ENCODE data around the gene ACAP1.
A peak's percentile ranks its signal among the peaks of the same experiment; 100 is the strongest.

ACAP1 gene

DNA sequence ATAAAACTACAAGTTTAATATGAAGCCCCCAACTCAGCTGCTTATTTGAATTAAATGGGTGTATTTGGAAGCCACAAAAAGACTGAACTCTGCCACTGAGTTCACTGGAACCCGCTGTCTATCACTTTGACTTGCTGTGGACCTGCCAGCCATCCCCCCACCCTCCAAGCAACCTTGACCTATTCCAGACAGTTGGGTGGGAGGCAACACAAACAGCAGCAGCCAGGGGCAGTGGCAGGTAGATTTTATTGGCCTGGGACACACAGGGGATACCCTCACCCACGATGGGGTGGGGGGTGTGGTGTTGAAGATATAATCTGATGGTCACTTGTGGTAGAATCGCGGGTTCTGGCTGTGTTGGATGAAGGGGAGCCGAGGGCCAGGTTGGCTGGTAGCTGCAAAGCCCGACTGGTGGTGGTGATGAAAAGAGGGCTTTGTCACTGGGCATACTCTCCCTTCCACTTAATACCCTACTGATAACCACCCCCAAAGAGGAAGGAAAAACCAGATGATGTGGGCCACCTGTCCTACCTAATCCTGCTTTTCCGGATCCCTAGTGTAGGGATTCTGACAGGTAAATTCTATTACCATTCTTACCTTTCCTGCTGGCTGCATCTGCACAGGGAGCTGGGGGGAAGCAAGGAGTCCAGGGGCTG lies 23.8 kb upstream of the ACAP1 start:
- ChIA-PET POLR2A (interaction anchor here (0.8 to 6.4 kb wide), 6 partner anchors 15 to 71 kb away, joined by 3 to 56 read pairs (median 4); partner anchors contain the start of gene NEURL4), CTCF (interaction anchor here (1.2 to 1.4 kb wide), 2 partner anchors 12 to 248 kb away, joined by 3 to 5 read pairs; no protein-coding TSS in a partner anchor)
- DNase-seq (ENCODE audit: extremely low spot score): no peak
- TF ChIP-seq ARNT (IDR thresholded peaks at IDR 0.05): no peak

DNA sequence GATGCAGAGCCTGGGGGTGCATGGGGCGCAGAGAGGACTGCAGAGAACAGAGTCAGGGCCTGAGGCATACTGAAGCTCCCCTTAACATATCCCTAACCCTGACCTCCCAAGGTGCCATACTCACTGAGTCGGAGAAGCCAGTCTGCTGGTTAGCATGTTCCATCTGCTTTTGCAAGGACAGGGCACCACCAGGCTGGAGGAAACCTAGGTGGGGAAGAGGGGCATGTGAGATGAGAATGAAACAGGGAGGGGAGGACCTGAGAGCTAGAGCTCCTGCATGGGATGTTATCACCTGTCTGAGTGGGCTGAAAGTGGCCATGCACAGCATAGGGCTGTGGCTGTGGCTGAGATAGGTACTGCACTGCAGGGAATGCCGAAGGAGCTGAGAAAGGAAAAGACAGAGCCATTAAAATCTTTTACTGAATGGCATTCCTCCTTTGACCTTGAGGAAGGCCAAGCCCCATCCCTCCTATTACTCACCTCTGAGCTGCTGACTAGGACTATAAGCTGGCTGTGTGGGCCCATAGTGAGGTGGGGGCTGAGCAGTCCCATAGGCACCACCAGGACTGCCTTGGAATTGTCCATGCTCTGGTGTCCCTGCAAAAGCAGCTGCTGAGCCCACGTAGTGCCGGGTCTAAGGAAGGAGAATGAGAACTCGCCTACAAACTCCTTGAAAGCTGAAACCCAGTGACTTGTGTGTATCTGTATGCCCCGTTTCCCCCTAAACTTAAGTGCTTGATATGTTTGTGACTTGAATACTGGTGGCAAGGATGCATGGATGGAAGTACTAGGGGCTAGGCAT lies 23.0 kb upstream of the ACAP1 start:
- CTCF ChIA-PET: interaction anchor here (1.2 to 1.4 kb wide), 3 partner anchors 12 to 247 kb away, joined by 3 to 5 read pairs (median 3); partner anchors contain the start of gene NEURL4
- TF ChIP-seq BHLHE40 (IDR thresholded peaks at IDR 0.05; ENCODE audit: borderline replicate concordance) (no peak; the same call in 1 of the 2 replicates), TARDBP (IDR thresholded peaks at IDR 0.05) (no peak), LEF1 (IDR thresholded peaks at IDR 0.05; ENCODE audit: borderline replicate concordance) (no peak), HDGF (IDR thresholded peaks at IDR 0.05; ENCODE audit: borderline replicate concordance) (no peak)
- POLR2A ChIA-PET: interaction anchor here (0.8 to 6.4 kb wide), 7 partner anchors 15 to 92 kb away, joined by 3 to 56 read pairs (median 6); partner anchors contain the start of genes GABARAP and NEURL4
- DNase-seq (ENCODE audit: extremely low spot score): peak; percentile 33

DNA sequence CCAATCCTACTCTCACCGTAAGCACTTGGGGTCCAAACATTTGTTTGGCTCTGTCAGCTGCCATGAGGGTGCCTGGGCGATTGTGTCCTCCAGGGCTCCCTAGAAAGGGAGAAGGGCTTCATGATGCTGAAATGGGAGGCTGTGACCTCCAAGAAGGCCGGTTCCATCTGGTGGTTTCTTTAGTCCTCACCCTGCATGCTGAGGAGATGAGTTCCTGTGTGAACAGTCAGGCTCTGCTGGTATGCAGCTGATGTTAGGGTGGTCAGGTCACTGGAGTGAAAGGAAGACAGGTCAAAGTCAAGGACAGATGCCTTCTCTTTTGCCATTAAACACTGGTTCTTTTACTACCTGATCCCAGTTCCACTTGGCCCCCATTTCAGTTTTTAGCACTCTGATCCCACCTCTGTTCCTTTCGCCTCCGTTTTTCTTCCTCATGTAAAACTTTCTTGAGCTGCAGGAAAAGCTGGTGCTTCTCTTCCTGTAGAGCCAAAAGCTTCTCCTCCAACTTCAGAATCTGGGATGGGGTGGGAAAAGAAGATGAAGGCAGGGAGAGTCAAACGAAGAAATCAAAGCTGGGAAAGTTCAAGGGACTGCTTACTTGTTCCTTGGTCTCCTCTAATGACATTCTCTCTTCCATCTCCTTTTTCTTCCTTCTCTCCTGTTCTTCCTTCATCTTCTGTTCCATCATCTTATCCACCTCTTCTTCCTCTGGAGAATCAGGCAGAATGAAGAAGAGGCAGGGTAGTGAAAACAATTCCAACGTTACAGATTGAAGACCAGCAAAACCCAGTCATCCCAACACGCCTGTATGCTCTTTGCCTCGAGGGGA lies 22.2 kb upstream of the ACAP1 start:
- DNase-seq (ENCODE audit: extremely low spot score): no peak
- POLR2A ChIA-PET: interaction anchor here (0.6 to 6.4 kb wide), 8 partner anchors 14 to 93 kb away, joined by 3 to 56 read pairs (median 5); partner anchors contain the start of genes GABARAP, NEURL4, SLC2A4 and TMEM256
- CTCF ChIA-PET: interaction anchor here (1.2 to 1.4 kb wide), 3 partner anchors 11 to 246 kb away, joined by 3 to 5 read pairs (median 3); partner anchors contain the start of gene NEURL4
- TF ChIP-seq BHLHE40 (IDR thresholded peaks at IDR 0.05; ENCODE audit: borderline replicate concordance) (no peak), FOXM1 (IDR thresholded peaks at IDR 0.05; ENCODE audit: borderline replicate concordance) (no peak), CTBP1 (IDR thresholded peaks at IDR 0.05; ENCODE audit: borderline replicate concordance) (no peak), L3MBTL2 (conservative IDR thresholded peaks at IDR 0.05) (no peak; the same call in 1 of the 2 replicates), SUZ12 (IDR thresholded peaks at IDR 0.05) (no peak), SP1 (IDR thresholded peaks at IDR 0.05) (no peak), ARNT (IDR thresholded peaks at IDR 0.05) (no peak), HDGF (IDR thresholded peaks at IDR 0.05; ENCODE audit: borderline replicate concordance) (no peak), ZNF384 (IDR thresholded peaks at IDR 0.05) (no peak), FOXK2 (IDR thresholded peaks at IDR 0.05) (no peak), ELF4 (IDR thresholded peaks at IDR 0.05) (no peak), LEF1 (IDR thresholded peaks at IDR 0.05; ENCODE audit: borderline replicate concordance) (no peak), NFRKB (IDR thresholded peaks at IDR 0.05) (no peak), TARDBP (IDR thresholded peaks at IDR 0.05) (no peak), FOXA1 (IDR thresholded peaks at IDR 0.05) (no peak)
- TF ChIP-seq, protein P1, sequence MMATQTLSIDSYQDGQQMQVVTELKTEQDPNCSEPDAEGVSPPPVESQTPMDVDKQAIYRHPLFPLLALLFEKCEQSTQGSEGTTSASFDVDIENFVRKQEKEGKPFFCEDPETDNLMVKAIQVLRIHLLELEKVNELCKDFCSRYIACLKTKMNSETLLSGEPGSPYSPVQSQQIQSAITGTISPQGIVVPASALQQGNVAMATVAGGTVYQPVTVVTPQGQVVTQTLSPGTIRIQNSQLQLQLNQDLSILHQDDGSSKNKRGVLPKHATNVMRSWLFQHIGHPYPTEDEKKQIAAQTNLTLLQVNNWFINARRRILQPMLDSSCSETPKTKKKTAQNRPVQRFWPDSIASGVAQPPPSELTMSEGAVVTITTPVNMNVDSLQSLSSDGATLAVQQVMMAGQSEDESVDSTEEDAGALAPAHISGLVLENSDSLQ (IDR thresholded peaks at IDR 0.05): no peak

DNA sequence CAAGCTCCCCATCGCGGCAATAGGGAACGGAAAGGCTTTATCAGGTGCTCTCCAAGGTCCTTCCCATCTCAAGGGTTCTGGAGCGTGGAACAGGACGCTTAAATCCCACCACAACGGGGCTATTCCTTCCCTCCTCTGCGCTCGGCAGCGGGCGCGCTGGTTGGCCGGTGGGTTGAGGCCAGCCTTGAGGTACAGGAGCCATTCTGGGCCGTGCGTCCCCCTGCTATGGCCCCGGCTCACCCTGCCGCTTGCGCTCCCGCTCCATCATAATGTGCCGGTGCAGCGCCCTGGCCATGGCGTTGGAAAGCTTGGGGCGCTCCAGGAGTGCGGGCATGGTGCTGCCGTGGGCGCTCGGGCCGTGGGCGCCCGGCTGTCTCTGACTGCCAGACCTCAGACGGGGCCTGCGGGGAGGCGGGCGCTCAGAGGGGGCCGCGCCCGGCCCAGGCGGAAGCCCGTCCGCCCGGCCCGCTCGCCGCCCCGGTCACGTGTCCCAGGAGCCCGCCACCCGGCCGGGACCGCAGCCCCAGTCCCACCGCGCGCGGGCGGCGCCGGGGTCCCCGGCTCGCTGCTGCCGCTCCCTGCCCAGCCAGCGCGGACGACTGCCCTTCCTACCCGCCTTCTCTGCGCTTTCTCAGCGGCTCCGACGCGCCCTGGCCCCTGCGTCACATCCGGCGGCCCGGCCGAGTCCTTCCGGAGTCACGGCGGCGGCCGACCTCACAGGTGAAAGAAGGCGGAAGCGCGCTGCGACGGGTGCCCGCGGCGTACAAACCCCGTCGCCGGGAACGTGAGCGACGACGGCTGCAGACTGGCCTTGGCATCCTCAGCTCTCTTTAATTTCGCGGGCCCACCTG lies 21.4 kb upstream of the ACAP1 start, which contains the start of gene GPS2:
GPS2 (minus strand) TSS at position 642 of the 851 bp plus-strand sequence; CDS start at position 334, 308 bp downstream.
- ChIA-PET CTCF (interaction anchor here (0.7 kb wide), 1 partner anchor 10 kb away, joined by 4 read pairs; no protein-coding TSS in a partner anchor), POLR2A (interaction anchor here (0.6 to 6.4 kb wide), 5 partner anchors 13 to 94 kb away, joined by 4 to 56 read pairs (median 7); partner anchors contain the start of genes NEURL4, SLC2A4 and TMEM256)
- peak; percentile 92 for DNase-seq (ENCODE audit: extremely low spot score)
- TF ChIP-seq ELF4 (IDR thresholded peaks at IDR 0.05) (peak; percentile 83), ZNF384 (IDR thresholded peaks at IDR 0.05) (no peak), FOXM1 (IDR thresholded peaks at IDR 0.05; ENCODE audit: borderline replicate concordance) (no peak), L3MBTL2 (conservative IDR thresholded peaks at IDR 0.05) (peak; percentile 68), LEF1 (IDR thresholded peaks at IDR 0.05; ENCODE audit: borderline replicate concordance) (no peak), CTBP1 (IDR thresholded peaks at IDR 0.05; ENCODE audit: borderline replicate concordance) (no peak), HDGF (IDR thresholded peaks at IDR 0.05; ENCODE audit: borderline replicate concordance) (peak; percentile 80; the same call in 1 of the 2 replicates), FOXK2 (IDR thresholded peaks at IDR 0.05) (no peak), SP1 (IDR thresholded peaks at IDR 0.05) (no peak), SUZ12 (IDR thresholded peaks at IDR 0.05) (no peak), ARNT (IDR thresholded peaks at IDR 0.05) (peak; percentile 50; the same call in 1 of the 2 replicates), NFRKB (IDR thresholded peaks at IDR 0.05) (no peak), BHLHE40 (IDR thresholded peaks at IDR 0.05; ENCODE audit: borderline replicate concordance) (no peak), FOXA1 (IDR thresholded peaks at IDR 0.05) (no peak), TARDBP (IDR thresholded peaks at IDR 0.05) (no peak)
- TF ChIP-seq, protein P1 (IDR thresholded peaks at IDR 0.05): no peak

Data from HEK293T (cell line).